ENCODE results near the gene GPR32.

- no peak for TF ChIP-seq CTCF (IDR thresholded peaks at IDR 0.05; ENCODE audit: low read depth, low read length, poor library complexity, severe bottlenecking)
- TF ChIP-seq EZH2phosphoT487 (IDR thresholded peaks at IDR 0.05; ENCODE audit: borderline replicate concordance, low read length): no peak
Observed at GRCh38 chr19:50792272-50793250, 22.3 kb downstream of the GPR32 start.
